GM12878 (cell line): ENCODE results near the gene CT45A9.

ENCODE experiments used
- CBFB ChIP-seq: IDR thresholded peaks from 2 replicates; pipeline ENCODE4 v1.6.1; 2016; ENCODE audit warnings: antibody characterized with exemption, low read depth
- CTCF ChIP-seq, 3 experiments: IDR thresholded peaks in 2 of 3; conservative IDR thresholded peaks in 1 of 3; 2 replicates each; pipeline ENCODE4 v1.5.1; 2011; ENCODE audit warnings: low read depth in 3 of 3, low read length in 3 of 3, mild to moderate bottlenecking in 3 of 3, control low read depth in 2 of 3, moderate library complexity in 2 of 3, inconsistent platforms in 1 of 3, mixed read lengths in 1 of 3; ENCODE audit not compliant: control insufficient read depth in 2 of 3, insufficient read depth in 1 of 3; ENCODE audit errors: extremely low read depth in 1 of 3
- DPF2 ChIP-seq: fragments of 450-650 bp; IDR thresholded peaks from 2 replicates; pipeline ENCODE4 v1.6.1; 2017; ENCODE audit warnings: mild to moderate bottlenecking
- EP300 ChIP-seq, 2 experiments: fragments of 150-350 bp in 1 of 2; IDR thresholded peaks; 2 replicates each; pipeline ENCODE4 v1.6.1; 2011 to 2012; ENCODE audit warnings: low read depth in 2 of 2, low read length in 2 of 2, borderline replicate concordance in 1 of 2, improper control_type of control experiment in 1 of 2, inconsistent platforms in 1 of 2; ENCODE audit not compliant: control insufficient read depth in 1 of 2
- FOXK2 ChIP-seq: fragments of 450-650 bp; IDR thresholded peaks from 2 replicates; pipeline ENCODE4 v1.6.1; 2017; ENCODE audit warnings: mild to moderate bottlenecking, moderate library complexity
- IRF3 ChIP-seq: fragments of 450-650 bp; IDR thresholded peaks from 2 replicates; pipeline ENCODE4 v1.6.1; 2014; ENCODE audit warnings: mild to moderate bottlenecking
- LARP7 ChIP-seq: fragments of 450-650 bp; IDR thresholded peaks from 2 replicates; pipeline ENCODE4 v1.6.1; 2017; ENCODE audit warnings: mild to moderate bottlenecking
- POLR2A ChIP-seq: IDR thresholded peaks from 2 replicates; pipeline ENCODE4 v1.6.1; 2011; ENCODE audit warnings: low read depth, mild to moderate bottlenecking, low read length
- RFX5 ChIP-seq: IDR thresholded peaks from 2 replicates; pipeline ENCODE4 v1.6.1; 2011; ENCODE audit warnings: low read depth, low read length, improper control_type of control experiment
- SPI1 ChIP-seq: IDR thresholded peaks from 2 replicates; pipeline ENCODE4 v1.6.1; 2011; ENCODE audit warnings: low read depth, mild to moderate bottlenecking, low read length, moderate library complexity, borderline replicate concordance; ENCODE audit not compliant: insufficient read depth

- TF ChIP-seq CTCF (IDR thresholded peaks at IDR 0.05 in 2 of 3, conservative IDR thresholded peaks at IDR 0.05 in 1 of 3; ENCODE audit: control insufficient read depth in 2 of 3, extremely low read depth in 1 of 3, insufficient read depth in 1 of 3, low read depth in 3 of 3, low read length in 3 of 3), result no peak
- no peak for TF ChIP-seq SPI1
- no peak for TF ChIP-seq CBFB
- TF ChIP-seq DPF2, result no peak
- no peak for TF ChIP-seq EP300 (IDR thresholded peaks at IDR 0.05; ENCODE audit: borderline replicate concordance in 1 of 2, control insufficient read depth in 1 of 2, low read depth in 2 of 2, low read length in 2 of 2)
- TF ChIP-seq IRF3, result no peak
- TF ChIP-seq FOXK2, result no peak
- no peak for TF ChIP-seq POLR2A
- no peak for TF ChIP-seq RFX5
- TF ChIP-seq LARP7, result no peak
Measured at GRCh38 chrX:135893294-135893817, 21.7 kb upstream of the CT45A9 start, which contains the start of the genes CT45A10 and SAGE1.
